MCF 10A (cell line): Measurements from ENCODE around the gene TTC27. TPM values are rescaled to one million over a fixed set of nuclear protein-coding genes. Genes with fewer than 3 reads are reported as not detected.

Experiments used
- BruUV-seq: library from RNA; stranded (reverse); fragments of 400-500 nt; replicated peaks from 2 replicates; lab custom pipeline; 2021; lab: Mats Ljungman, UMichigan
- CTCF ChIA-PET: fragments of 300-600 bp; sonication (Branson Sonifier 250); formaldehyde crosslinking; extraction: SDS; loops from one replicate; lab custom pipeline; 2021; ENCODE audit warnings: antibody characterized with exemption, inconsistent platforms; lab: Yijun Ruan, JAX
- POLR2A ChIA-PET: fragments of 300-600, 350-650 bp; sonication (Branson Sonifier 250); formaldehyde crosslinking; extraction: SDS; loops from one replicate; lab custom pipeline; 2020; ENCODE audit warnings: antibody characterized with exemption, inconsistent platforms; lab: Yijun Ruan, JAX
- DNase-seq: peaks from one replicate; pipeline ENCODE4 v3.0.0-alpha.2; 2018; ENCODE audit not compliant: unreplicated experiment
- H3K27ac Mint-ChIP-seq: one replicate; pipeline ENCODE4 v1.8.0; 2022; ENCODE audit warnings: mild to moderate bottlenecking, low read depth, mixed read lengths; ENCODE audit not compliant: unreplicated experiment
- H3K27me3 Mint-ChIP-seq: one replicate; pipeline ENCODE4 v1.8.0; 2022; ENCODE audit warnings: mixed read lengths; ENCODE audit not compliant: insufficient read depth, unreplicated experiment
- H3K36me3 Mint-ChIP-seq: one replicate; pipeline ENCODE4 v1.8.0; 2022; ENCODE audit warnings: mild to moderate bottlenecking, moderate library complexity, mixed read lengths; ENCODE audit not compliant: insufficient read depth, unreplicated experiment
- H3K4me1 Mint-ChIP-seq: one replicate; pipeline ENCODE4 v1.8.0; 2022; ENCODE audit warnings: mixed read lengths; ENCODE audit not compliant: insufficient read depth, unreplicated experiment
- H3K4me3 Mint-ChIP-seq: one replicate; pipeline ENCODE4 v1.8.0; 2022; ENCODE audit warnings: mild to moderate bottlenecking, moderate library complexity, mixed read lengths; ENCODE audit not compliant: unreplicated experiment
- H3K9me3 Mint-ChIP-seq: one replicate; pipeline ENCODE4 v1.8.0; 2022; ENCODE audit warnings: mixed read lengths; ENCODE audit not compliant: unreplicated experiment
- CTCF ChIP-seq: fragments of 200-600 bp; IDR thresholded peaks from one replicate; pipeline ENCODE4 v1.8.0; 2022; ENCODE audit warnings: antibody characterized with exemption, mild to moderate bottlenecking; ENCODE audit not compliant: unreplicated experiment
- intact Hi-C: fragments of 100-400 bp; cut with micrococcal nuclease; formaldehyde crosslinking; loops from 2 replicates; pipeline ENCODE4 v1.14.1; 2022
- total RNA-seq: library from RNA; stranded (reverse); gene quantifications from 2 replicates; pipeline ENCODE4 v1.2.3, GENCODE V29; 2022

The TTC27 gene
- total RNA-seq, 1 experiment from 2014 or later = 29.1 TPM

- POLR2A ChIA-PET = interaction anchor here (1.2 kb wide), 1 partner anchor 10 kb away, joined by 3 read pairs; no protein-coding TSS in a partner anchor
- Mint-ChIP-seq H3K4me1 (no peaks in the 10 kb centered on the region), H3K36me3 (peaks cover 12% of the 10 kb centered on the region), H3K27me3 (no peaks in the 10 kb centered on the region), H3K4me3 (no peak overlapping the region), H3K9me3 (no peaks in the 10 kb centered on the region), H3K27ac (no peak overlapping the region)
- TF ChIP-seq CTCF = no peak
- CTCF ChIA-PET = interaction anchor here (0.5 to 1.4 kb wide), 3 partner anchors 14 to 298 kb away, joined by 3 to 5 read pairs (median 3); no protein-coding TSS in a partner anchor
- intact Hi-C loops = no loop called here
- no TSS peak for BruUV-seq
- DNase-seq = no peak
Observed at GRCh38 chr2:32735348-32735747, 107.5 kb downstream of the TTC27 start.

- TF ChIP-seq CTCF = no peak
- Mint-ChIP-seq H3K4me1 (no peaks in the 10 kb centered on the region), H3K27me3 (no peaks in the 10 kb centered on the region), H3K9me3 (no peaks in the 10 kb centered on the region), H3K27ac (no peak overlapping the region), H3K4me3 (no peak overlapping the region), H3K36me3 (peaks cover 12% of the 10 kb centered on the region)
- ChIA-PET CTCF (interaction anchor here (1.3 kb wide), 1 partner anchor 294 kb away, joined by 5 read pairs; no protein-coding TSS in a partner anchor), POLR2A (no interaction called here)
- DNase-seq = no peak
- no TSS peak for BruUV-seq
- intact Hi-C loops = no loop called here
Observed at GRCh38 chr2:32738939-32739338, 111.1 kb downstream of the TTC27 start.

GRCh38 chr2:32739664-32740063 is 111.8 kb downstream of the TTC27 start:
- Mint-ChIP-seq H3K36me3 (peaks cover 19% of the 10 kb centered on the region), H3K4me3 (no peak overlapping the region), H3K4me1 (no peaks in the 10 kb centered on the region), H3K27me3 (no peaks in the 10 kb centered on the region), H3K27ac (no peak overlapping the region), H3K9me3 (no peaks in the 10 kb centered on the region)
- no peak for TF ChIP-seq CTCF
- ChIA-PET CTCF (interaction anchor here (0.6 to 1.6 kb wide), 2 partner anchors 12 to 40 kb away, joined by 3 read pairs; no protein-coding TSS in a partner anchor), POLR2A (interaction anchor here (0.7 kb wide), 1 partner anchor 137 kb away, joined by 3 read pairs; no protein-coding TSS in a partner anchor)
- DNase-seq = no peak
- intact Hi-C loops = no loop called here
- no TSS peak for BruUV-seq

GRCh38 chr2:32741575-32741974 is 113.7 kb downstream of the TTC27 start:
- Mint-ChIP-seq H3K9me3 (no peaks in the 10 kb centered on the region), H3K27ac (no peak overlapping the region), H3K4me3 (no peak overlapping the region), H3K4me1 (no peaks in the 10 kb centered on the region), H3K27me3 (no peaks in the 10 kb centered on the region), H3K36me3 (peaks cover 18% of the 10 kb centered on the region)
- intact Hi-C loops = no loop called here
- DNase-seq = no peak
- BruUV-seq = no TSS peak
- POLR2A ChIA-PET = no interaction called here
- CTCF ChIA-PET = interaction anchor here (0.6 to 1.2 kb wide), 4 partner anchors 8 to 700 kb away, joined by 3 to 4 read pairs (median 3); no protein-coding TSS in a partner anchor
- no peak for TF ChIP-seq CTCF
